Central memory CD8-positive, alpha-beta T cell (primary cell): ENCODE results near the gene CARM1.

Experiments used
- ATAC-seq: fragments of 150-1000 bp; cut with Tn5 transposase; replicated peaks from 2 replicates; pipeline ENCODE4 v1.10.0; 2022; ENCODE audit warnings: mild to moderate bottlenecking, moderate FRiP score, moderate number of reproducible peaks; ENCODE audit not compliant: poor library complexity, severe bottlenecking; ENCODE audit errors: extremely low read depth
- DNase-seq, 2 donors: peaks; one replicate each; pipeline ENCODE4 v3.0.0; 2021; ENCODE audit warnings: low spot score in 2 of 2
- H3K27ac Mint-ChIP-seq: one replicate; pipeline ENCODE4 v1.8.0; 2022; ENCODE audit warnings: low read depth, mild to moderate bottlenecking, moderate library complexity, mixed read lengths
- H3K27me3 Mint-ChIP-seq: one replicate; pipeline ENCODE4 v1.8.0; 2022; ENCODE audit warnings: mixed read lengths
- H3K36me3 Mint-ChIP-seq: one replicate; pipeline ENCODE4 v1.8.0; 2022; ENCODE audit warnings: mild to moderate bottlenecking, moderate library complexity, mixed read lengths; ENCODE audit not compliant: insufficient read depth
- H3K4me1 Mint-ChIP-seq: one replicate; pipeline ENCODE4 v1.8.0; 2022; ENCODE audit warnings: mixed read lengths
- H3K4me3 Mint-ChIP-seq: one replicate; pipeline ENCODE4 v1.8.0; 2022; ENCODE audit warnings: mild to moderate bottlenecking, moderate library complexity, mixed read lengths
- H3K9me3 Mint-ChIP-seq: one replicate; pipeline ENCODE4 v1.8.0; 2022; ENCODE audit warnings: mixed read lengths

The CARM1 gene

DNA sequence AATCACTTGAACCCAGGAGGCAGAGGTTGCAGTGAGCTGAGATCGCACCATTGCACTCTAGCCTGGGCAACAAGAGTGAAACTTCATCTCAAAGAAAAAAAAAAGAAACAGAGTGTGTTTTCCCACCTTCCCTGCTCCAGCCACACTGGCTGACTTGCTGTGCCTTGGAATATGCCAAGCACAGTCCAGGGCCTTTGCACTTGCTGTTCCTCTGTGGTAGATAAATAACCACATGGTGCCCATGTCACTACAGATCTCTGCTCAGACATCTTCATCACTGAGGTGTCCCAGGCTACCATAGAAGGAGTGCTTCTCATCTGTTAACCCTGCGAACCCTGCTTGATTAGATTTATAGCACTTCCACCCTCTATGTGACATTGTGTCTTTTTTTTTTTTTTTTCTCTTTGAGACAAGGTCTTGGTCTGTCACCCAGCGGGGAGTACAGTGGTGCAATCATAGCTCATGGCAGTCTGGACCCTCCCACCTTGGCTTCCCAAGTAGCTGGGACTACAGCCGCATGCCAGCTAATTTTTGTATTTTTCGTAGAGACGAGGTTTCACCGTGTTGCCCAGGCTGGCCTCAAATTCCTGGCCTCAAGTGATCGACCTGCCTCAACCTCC, 99.9 kb downstream of the CARM1 start:
- Mint-ChIP-seq H3K4me3 (no peak overlapping the region), H3K4me1 (peaks cover 34% of the 10 kb centered on the region)

More for the DNA sequence above, 99.9 kb downstream of the CARM1 start:
- H3K27ac Mint-ChIP-seq, result no peak overlapping the region
- ATAC-seq (no peak), DNase-seq (no peak)
- peaks cover 8% of the 10 kb centered on the region for H3K36me3 Mint-ChIP-seq
- H3K27me3 Mint-ChIP-seq, result no peaks in the 10 kb centered on the region
- H3K9me3 Mint-ChIP-seq, result no peaks in the 10 kb centered on the region
